ENCODE data around the gene COL6A1. TPM values are rescaled to one million over a fixed set of nuclear protein-coding genes. Genes with fewer than 3 reads are reported as not detected.

Gene COL6A1
- total RNA-seq, 2 donors from 2014 or later: 3.2 to 4.6 TPM

- no peak overlapping the region for H3K4me3 Mint-ChIP-seq
- H3K9me3 ChIP-seq (ENCODE audit: control insufficient read depth, low read length, poor library complexity, severe bottlenecking): no peaks in the 10 kb centered on the region
- no peak overlapping the region for H3K27ac Mint-ChIP-seq
- no peaks in the 10 kb centered on the region for H3K27me3 Mint-ChIP-seq
- DNase-seq: no peak
- no peaks in the 10 kb centered on the region for H3K36me3 Mint-ChIP-seq (ENCODE audit: low read depth)
- H3K4me1 Mint-ChIP-seq: peaks cover 7% of the 10 kb centered on the region
- ATAC-seq: no peak
Observed at GRCh38 chr21:45985471-45986315, 4.1 kb downstream of the COL6A1 start.

- no peak for DNase-seq
- Mint-ChIP-seq H3K27me3 (no peaks in the 10 kb centered on the region), H3K27ac (no peak overlapping the region)
Observed at GRCh38 chr21:45986316-45987051, 4.9 kb downstream of the COL6A1 start.

GRCh38 chr21:45987121-45987711 lies 5.6 kb downstream of the COL6A1 start:
- Mint-ChIP-seq H3K27ac (no peak overlapping the region), H3K4me1 (peaks cover 7% of the 10 kb centered on the region), H3K27me3 (no peaks in the 10 kb centered on the region), H3K4me3 (no peak overlapping the region), H3K36me3 (ENCODE audit: low read depth) (no peaks in the 10 kb centered on the region)
- ATAC-seq (no peak), DNase-seq (peak in 1 of 3 donors; percentile 7)
- no peaks in the 10 kb centered on the region for H3K9me3 ChIP-seq (ENCODE audit: control insufficient read depth, low read length, poor library complexity, severe bottlenecking)

More at GRCh38 chr21:45986316-45987051, 4.9 kb downstream of the COL6A1 start:
- H3K9me3 ChIP-seq (ENCODE audit: control insufficient read depth, low read length, poor library complexity, severe bottlenecking): no peaks in the 10 kb centered on the region
- H3K4me3 Mint-ChIP-seq: no peak overlapping the region
- ATAC-seq: no peak
- peaks cover 7% of the 10 kb centered on the region for H3K4me1 Mint-ChIP-seq
- H3K36me3 Mint-ChIP-seq (ENCODE audit: low read depth): no peaks in the 10 kb centered on the region

DNA sequence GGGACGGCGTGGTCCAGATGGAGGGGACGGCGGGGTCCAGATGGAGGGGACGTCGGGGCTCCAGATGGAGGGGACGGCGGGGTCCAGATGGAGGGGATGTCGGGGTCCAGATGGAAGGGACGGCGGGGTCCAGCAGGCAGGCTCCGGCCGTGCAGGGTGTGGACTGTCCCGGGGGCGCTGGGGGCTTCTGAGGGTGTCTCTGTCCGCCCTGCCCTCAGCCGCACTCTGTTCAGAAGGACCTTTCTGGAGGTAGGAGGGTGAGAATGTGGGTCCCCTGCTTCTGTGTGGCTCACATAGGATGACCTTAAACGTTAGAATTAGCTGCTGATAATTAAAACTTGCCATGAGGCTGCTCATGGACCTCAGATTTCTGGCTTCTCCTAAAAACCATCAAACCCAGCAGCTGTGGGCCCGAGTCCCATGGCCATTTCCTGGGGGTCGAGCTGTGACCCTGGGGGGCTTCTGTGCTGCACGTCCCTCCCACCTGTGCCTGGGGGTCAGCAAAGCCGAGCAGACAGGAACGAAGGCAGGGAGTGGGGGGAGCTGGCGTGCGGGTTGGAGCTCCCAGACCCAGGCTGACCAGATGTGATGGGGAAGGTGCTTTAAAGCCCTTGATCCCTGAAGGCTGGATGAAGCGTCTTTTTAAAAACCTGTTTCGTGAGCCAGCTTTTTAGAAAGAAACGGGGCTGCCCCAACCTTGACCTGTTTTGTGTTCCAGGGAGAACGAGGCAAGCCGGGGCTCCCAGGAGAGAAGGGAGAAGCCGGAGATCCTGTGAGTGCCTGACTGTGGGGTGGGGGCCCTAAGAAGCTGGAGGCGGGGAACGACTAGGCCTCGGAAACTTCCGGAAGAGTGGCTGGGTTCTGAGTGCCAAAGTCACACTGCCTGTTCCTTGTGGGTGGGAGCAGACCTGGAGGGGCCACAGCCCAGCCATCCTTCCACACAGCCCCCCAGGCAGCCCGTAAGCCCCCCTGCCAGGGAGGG lies 7.1 kb downstream of the COL6A1 start:
- Mint-ChIP-seq H3K27me3 (no peaks in the 10 kb centered on the region), H3K36me3 (ENCODE audit: low read depth) (no peaks in the 10 kb centered on the region), H3K4me3 (no peak overlapping the region), H3K27ac (no peak overlapping the region), H3K4me1 (peaks cover 7% of the 10 kb centered on the region)
- DNase-seq: peak in 1 of 3 donors; percentile 5
- no peak for ATAC-seq
- H3K9me3 ChIP-seq (ENCODE audit: control insufficient read depth, low read length, poor library complexity, severe bottlenecking): no peaks in the 10 kb centered on the region

- DNase-seq (peak in 1 of 3 donors; percentile 6), ATAC-seq (no peak)
- no peaks in the 10 kb centered on the region for H3K9me3 ChIP-seq (ENCODE audit: control insufficient read depth, low read length, poor library complexity, severe bottlenecking)
- H3K36me3 Mint-ChIP-seq (ENCODE audit: low read depth): no peaks in the 10 kb centered on the region
- H3K27me3 Mint-ChIP-seq: no peaks in the 10 kb centered on the region
- no peak overlapping the region for H3K4me3 Mint-ChIP-seq
- H3K27ac Mint-ChIP-seq: no peak overlapping the region
- peaks cover 7% of the 10 kb centered on the region for H3K4me1 Mint-ChIP-seq
Observed at GRCh38 chr21:45989355-45990048, 7.9 kb downstream of the COL6A1 start.

- DNase-seq: peak in 1 of 3 donors; percentile 3
- H3K27me3 Mint-ChIP-seq: no peaks in the 10 kb centered on the region
Observed at GRCh38 chr21:45990049-45990711, 8.6 kb downstream of the COL6A1 start.

DNA sequence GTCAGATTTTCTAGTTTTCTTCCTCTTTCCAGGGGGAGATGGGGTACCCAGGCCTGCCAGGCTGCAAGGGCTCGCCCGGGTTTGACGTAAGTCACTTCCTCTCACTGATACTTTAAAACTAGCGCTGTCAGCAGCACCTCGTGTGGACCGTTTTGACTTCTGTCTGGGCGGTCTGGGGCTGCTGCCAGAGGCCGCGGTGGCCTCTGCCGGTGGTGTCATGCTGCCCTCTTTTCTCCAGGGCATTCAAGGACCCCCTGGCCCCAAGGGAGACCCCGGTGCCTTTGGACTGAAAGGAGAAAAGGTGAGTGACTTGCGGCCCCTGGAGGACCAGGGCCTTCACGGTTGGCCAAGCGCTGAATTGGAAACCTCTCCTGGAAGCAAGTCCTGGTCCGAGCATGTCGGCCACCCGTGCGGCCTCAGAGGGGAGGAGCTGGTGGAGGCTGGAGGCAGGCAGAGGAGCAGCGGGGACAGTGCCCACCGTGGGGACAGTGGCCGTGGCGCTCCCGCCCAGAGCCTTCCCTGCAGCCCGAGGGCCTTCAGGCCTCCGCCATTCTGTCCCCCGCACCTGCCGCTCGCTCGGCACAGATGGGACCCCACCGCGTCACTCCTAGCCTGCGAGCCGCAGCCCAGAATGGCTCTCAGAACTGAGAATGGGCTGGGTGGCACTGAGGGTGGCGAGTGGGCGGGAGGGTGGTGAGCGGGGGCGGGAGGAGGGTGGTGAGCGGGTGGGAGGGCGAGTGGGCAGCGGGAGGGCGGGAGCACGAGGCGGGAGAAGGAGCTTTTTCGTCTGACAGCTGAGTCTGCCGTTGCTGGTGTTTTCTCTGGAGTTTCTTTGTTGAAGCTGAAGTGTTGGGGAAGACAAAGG lies 9.4 kb downstream of the COL6A1 start:
- Mint-ChIP-seq H3K4me1 (no peaks in the 10 kb centered on the region), H3K4me3 (no peak overlapping the region), H3K36me3 (ENCODE audit: low read depth) (no peaks in the 10 kb centered on the region), H3K27ac (no peak overlapping the region), H3K27me3 (no peaks in the 10 kb centered on the region)
- H3K9me3 ChIP-seq (ENCODE audit: control insufficient read depth, low read length, poor library complexity, severe bottlenecking): no peaks in the 10 kb centered on the region
- peak; percentile 2 to 10 (median 3) for DNase-seq
- no peak for ATAC-seq

More at GRCh38 chr21:45990049-45990711, 8.6 kb downstream of the COL6A1 start:
- Mint-ChIP-seq H3K36me3 (ENCODE audit: low read depth) (no peaks in the 10 kb centered on the region), H3K4me3 (no peak overlapping the region), H3K27ac (no peak overlapping the region), H3K4me1 (peaks cover 1% of the 10 kb centered on the region)
- no peaks in the 10 kb centered on the region for H3K9me3 ChIP-seq (ENCODE audit: control insufficient read depth, low read length, poor library complexity, severe bottlenecking)
- no peak for ATAC-seq

DNA sequence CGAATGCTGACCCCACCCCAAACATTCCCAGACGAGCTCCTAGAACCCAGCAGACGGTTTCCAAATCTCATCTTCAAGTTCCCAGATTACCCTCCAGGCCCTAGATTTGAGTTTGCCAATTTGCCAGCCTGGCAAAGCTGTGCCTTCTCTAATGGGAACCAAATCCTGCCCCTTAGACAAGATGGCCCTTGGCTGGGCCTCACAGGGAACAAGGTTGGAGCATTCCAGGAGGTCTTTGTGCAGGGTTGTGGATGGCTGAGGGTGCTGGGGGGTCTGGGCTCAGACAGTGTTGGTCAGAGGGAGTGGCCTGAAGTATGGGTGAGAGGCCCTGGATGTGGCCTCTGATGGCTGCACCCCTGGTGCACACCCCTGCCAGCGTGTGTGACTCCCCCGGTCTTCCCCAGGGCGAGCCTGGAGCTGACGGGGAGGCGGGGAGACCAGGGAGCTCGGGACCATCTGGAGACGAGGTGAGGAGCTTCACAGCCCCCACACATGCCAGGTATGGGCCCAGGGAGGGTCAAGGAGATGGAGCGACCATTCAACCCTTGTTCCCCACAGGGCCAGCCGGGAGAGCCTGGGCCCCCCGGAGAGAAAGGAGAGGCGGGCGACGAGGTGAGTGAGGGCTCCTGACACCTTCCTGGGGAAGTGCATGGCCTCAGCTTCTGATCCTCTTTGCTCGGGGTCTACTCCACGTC lies 10.2 kb downstream of the COL6A1 start:
- Mint-ChIP-seq H3K27ac (no peak overlapping the region), H3K36me3 (ENCODE audit: low read depth) (no peaks in the 10 kb centered on the region), H3K4me1 (no peaks in the 10 kb centered on the region), H3K4me3 (no peak overlapping the region), H3K27me3 (no peaks in the 10 kb centered on the region)
- DNase-seq: peak in 2 of 3 donors; percentile 4 to 7
- no peak for ATAC-seq
- H3K9me3 ChIP-seq (ENCODE audit: control insufficient read depth, low read length, poor library complexity, severe bottlenecking): no peaks in the 10 kb centered on the region

GRCh38 chr21:45992301-45993209 lies 11.0 kb downstream of the COL6A1 start:
- no peaks in the 10 kb centered on the region for H3K4me1 Mint-ChIP-seq
- no peaks in the 10 kb centered on the region for H3K27me3 Mint-ChIP-seq
- no peak overlapping the region for H3K4me3 Mint-ChIP-seq
- peak; percentile 2 to 9 (median 7) for DNase-seq
- no peak for ATAC-seq
- H3K36me3 Mint-ChIP-seq (ENCODE audit: low read depth): no peaks in the 10 kb centered on the region
- H3K9me3 ChIP-seq (ENCODE audit: control insufficient read depth, low read length, poor library complexity, severe bottlenecking): no peaks in the 10 kb centered on the region
- H3K27ac Mint-ChIP-seq: no peak overlapping the region
